HG03521 (cell line): ENCODE measurements around the gene ENAH.

Experiments
- ATAC-seq: cut with Tn5 transposase; IDR thresholded peaks from one replicate; pipeline ENCODE4 v1.9.1; 2021; ENCODE audit warnings: mild to moderate bottlenecking, moderate library complexity; ENCODE audit not compliant: unreplicated experiment

ENAH gene

GRCh38 chr1:225573216-225573615, 79.7 kb downstream of the ENAH start:
- ATAC-seq: no peak

DNA sequence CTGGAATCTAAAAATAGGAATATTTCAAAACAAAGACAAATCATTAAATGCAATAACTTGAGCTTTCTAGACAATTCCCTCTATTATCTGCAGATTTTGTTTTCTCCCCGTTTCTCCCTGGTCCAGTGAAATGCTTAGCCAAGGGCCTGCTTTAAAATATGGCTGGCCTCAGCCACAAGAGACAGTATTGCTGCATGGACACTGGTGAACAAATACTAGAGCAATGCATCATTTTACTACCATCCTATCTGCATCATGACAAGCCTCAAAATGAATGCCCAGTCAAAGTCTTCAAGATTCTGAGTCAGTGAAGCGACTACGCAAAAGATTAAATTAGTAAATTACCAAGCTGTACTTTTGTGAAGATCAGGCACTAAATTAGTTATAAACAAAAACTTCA, 80.5 kb downstream of the ENAH start:
- no peak for ATAC-seq

DNA sequence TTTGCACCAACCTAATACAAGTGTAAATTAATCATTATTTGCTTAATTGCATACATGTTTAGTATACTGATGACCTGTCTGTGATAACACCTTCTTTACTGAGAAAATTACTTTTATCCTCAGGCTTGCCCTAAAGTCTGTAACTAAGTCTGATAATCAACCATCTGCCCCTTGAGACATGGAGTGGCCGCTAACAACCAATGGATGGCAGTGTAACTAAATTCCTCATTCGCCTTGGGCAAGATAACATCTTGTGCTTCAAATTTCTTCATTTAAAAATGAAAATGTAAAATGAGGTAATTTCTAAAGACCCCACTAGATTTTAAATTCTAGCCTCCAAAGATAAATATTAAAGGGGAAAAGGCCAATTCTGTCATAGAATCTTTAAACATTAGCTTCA, 85.1 kb downstream of the ENAH start:
- no peak for ATAC-seq

GRCh38 chr1:225565847-225566246, 87.1 kb downstream of the ENAH start:
- no peak for ATAC-seq

DNA sequence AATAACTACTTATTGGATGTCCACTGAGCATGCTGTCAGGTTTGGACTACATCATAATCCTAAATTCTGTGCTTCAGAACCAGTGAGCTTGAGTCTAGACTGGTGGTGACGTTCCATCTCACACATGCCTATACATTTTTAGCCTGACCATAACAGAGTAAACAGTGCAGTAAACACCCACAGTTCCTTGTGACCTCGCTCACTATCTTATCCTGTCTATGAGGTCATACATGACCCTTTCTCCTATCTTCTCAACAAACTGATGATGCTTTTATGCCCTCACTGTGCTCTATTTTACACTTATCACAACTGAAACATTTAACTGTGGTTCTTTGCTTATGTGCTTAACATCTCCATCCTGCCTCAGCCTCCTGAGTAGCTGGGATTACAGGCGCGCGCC, 91.2 kb downstream of the ENAH start:
- ATAC-seq: no peak

DNA sequence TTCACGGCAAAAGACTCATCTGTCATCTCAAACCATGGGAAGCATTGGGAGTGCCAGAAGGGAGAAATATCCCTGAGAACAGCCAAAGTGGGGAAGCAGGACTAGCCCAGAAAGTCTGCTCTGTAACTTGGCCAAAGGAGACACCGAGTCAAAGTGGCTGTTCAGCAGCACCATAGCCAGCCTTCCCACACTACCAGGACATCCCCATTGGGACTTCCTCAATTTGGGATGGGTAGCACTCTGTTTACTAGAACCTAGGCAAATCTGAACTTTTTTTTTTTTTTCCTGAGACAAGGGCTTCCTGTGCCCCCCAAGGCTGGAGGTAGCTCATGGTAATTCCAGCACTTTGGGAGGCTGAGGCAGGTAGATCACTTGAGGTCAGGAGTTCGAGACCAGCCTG, 93.0 kb downstream of the ENAH start:
- no peak for ATAC-seq

- no peak for ATAC-seq
Measured at GRCh38 chr1:225559326-225559725, 93.6 kb downstream of the ENAH start.

- no peak for ATAC-seq
Measured at GRCh38 chr1:225556694-225557093, 96.2 kb downstream of the ENAH start.

- ATAC-seq: no peak
Measured at GRCh38 chr1:225555821-225556220, 97.1 kb downstream of the ENAH start.

GRCh38 chr1:225554216-225554812, 98.6 kb downstream of the ENAH start:
- no peak for ATAC-seq

DNA sequence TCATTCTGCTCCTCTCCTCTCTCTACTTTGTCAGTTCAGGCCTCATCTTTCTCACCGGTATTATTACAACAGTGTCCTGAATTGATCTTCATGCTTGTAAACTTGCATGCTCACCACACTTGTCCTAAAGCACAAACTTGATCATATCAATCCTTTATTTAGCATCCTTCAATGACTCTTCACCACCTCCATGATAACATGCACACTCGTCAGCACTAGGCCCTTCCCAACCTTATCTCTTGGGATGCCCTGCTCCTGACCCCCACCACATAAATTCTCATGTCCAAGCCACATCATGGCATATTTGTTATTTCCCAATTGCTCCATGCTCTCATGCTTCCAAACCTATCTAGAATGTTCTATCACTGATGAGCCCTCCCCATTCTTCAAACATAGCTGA, 103.1 kb downstream of the ENAH start:
- ATAC-seq: no peak

DNA sequence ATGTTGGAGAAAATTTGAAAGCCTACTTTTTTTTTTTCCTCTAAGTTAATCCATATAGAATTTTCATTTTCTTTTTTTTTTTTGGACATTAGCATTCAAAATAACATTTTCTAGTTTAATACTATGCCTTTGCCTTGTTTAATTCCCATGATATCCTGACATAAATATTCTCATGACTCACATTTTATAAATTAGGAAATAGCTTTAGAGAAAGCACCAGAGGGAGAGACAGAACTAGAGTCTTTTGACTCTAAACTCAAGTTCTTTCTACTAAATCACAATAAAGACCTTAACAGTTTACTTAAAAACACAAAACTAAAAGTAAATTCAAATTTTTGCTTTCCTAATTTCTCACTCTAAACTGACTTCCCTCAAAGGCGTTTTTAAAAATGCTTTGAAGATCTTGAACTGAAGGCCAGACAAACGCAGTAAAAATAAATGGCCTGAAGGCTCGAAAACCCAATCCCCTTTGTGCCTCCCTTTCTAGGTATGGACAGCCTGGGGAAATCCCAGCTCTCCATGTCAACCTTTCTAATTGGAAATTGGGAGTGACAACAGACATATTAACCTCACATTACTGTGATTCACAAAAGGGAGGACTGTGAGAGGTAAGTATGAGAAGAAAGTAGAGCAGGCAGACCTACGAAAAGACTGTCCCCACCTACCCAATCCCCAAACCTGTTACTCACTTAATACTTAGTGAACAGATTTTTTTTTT, 104.6 kb downstream of the ENAH start:
- no peak for ATAC-seq

GRCh38 chr1:225545649-225546048, 107.3 kb downstream of the ENAH start:
- ATAC-seq: no peak

DNA sequence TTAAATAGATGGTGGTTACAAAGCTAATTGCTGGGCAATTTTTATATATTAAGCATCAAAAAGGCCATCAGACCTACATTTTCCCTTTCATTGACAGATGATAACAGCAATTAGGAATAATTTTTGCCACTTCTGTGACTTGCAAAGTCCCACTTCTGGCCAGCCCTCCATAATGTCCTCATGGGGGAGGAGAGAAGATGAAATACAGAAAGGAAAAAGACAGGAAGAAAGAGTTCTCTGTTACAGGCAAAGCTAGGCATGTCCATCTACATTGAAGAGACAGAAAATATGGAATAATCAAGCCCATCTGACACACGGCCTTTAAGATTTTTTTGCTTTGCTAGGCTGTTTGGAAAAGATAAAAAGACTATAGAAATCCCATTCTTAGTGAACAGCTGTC, 108.0 kb downstream of the ENAH start:
- ATAC-seq: no peak

DNA sequence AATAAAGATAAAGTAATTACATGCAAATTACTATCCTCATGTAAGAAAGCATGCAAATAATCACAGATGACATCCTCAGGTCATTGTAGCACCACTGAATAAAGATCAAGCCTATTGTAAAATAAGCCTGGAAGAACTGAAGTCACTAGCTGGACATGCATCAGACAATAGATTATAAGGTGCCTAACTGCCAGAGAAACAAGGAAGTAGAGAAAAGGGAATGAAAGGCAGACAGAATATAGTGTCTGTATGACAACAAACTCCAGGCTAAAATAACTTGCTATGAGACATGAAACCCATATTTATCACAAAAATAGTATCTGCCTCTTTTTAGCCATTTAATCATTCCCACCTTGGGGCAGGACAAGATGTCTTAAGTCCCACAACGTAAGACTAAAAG, 108.7 kb downstream of the ENAH start:
- ATAC-seq: no peak

GRCh38 chr1:225543350-225543749, 109.6 kb downstream of the ENAH start:
- no peak for ATAC-seq

- no peak for ATAC-seq
Measured at GRCh38 chr1:225541383-225541782, 111.5 kb downstream of the ENAH start.

DNA sequence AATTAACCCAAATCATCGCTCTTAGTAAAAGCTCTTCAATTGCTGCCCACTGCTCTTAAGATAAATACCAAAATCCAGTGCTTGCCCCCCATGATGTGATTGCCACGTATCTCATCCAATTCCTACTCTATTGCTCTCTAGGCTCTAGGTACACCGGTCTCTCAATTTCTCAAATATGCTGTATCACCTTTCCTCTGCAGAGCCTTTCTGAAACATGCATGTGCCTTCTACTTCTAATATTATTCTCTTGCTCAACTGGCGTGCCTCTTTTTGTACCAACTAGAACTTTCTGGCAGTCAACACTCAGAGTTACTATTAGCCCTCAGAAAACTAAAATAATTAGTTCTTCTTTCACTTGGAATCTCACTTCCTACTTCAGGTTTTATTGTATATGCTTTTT, 113.3 kb downstream of the ENAH start:
- ATAC-seq: no peak

DNA sequence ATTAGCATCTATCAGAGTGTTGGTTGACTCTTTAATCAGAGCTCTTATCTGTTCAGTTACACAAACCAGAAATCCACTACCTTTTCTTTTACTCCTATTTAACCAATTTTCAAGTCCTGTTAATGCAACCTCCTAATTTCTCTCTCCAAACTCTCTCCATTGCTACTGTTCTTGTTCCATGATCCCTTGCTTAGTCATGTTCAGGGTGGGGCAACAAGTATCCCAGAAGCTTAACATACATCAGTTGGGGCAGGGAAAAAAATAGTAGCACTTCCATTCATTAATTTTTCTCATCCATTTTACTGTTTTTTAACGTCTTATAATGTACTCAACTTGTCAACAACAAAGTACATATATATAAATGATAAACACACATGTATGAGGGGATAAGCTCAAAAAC, 113.9 kb downstream of the ENAH start:
- ATAC-seq: no peak

GRCh38 chr1:225537554-225538251, 115.2 kb downstream of the ENAH start:
- no peak for ATAC-seq

GRCh38 chr1:225535280-225535679, 117.6 kb downstream of the ENAH start:
- ATAC-seq: no peak

- no peak for ATAC-seq
Measured at GRCh38 chr1:225534772-225535171, 118.2 kb downstream of the ENAH start.
